SJCRH30 (cell line): ENCODE data around the gene CHD6. TPM values are rescaled to one million over a fixed set of nuclear protein-coding genes. Genes with fewer than 3 reads are reported as not detected.
"Not testable (repeated sequence)": the region's sequence is repeated elsewhere in the genome, so short reads cannot be mapped to it uniquely, and the experiment has no call there.

Experiments
- DNase-seq, 2 experiments: peaks; one replicate each; pipeline ENCODE4 v3.0.0-alpha.2; 2015 to 2020
- H3K27ac ChIP-seq: fragments of 250-450 bp; sonication (Bioruptor Pico); 2 replicates; pipeline ENCODE4 v1.5.1; 2020; ENCODE audit warnings: mild to moderate bottlenecking, moderate library complexity
- H3K27me3 ChIP-seq: fragments of 250-450 bp; sonication (Bioruptor Pico); 2 replicates; pipeline ENCODE4 v1.5.1; 2020; ENCODE audit warnings: mild to moderate bottlenecking, moderate library complexity
- H3K36me3 ChIP-seq: fragments of 250-450 bp; sonication (Bioruptor Pico); 2 replicates; pipeline ENCODE4 v1.5.1; 2020; ENCODE audit warnings: mild to moderate bottlenecking, moderate library complexity
- H3K4me1 ChIP-seq: fragments of 250-450 bp; sonication (Bioruptor Pico); 2 replicates; pipeline ENCODE4 v1.5.1; 2020; ENCODE audit warnings: mild to moderate bottlenecking, moderate library complexity
- H3K4me3 ChIP-seq: fragments of 250-450 bp; sonication (Bioruptor Pico); 2 replicates; pipeline ENCODE4 v1.5.1; 2020; ENCODE audit warnings: mild to moderate bottlenecking, moderate library complexity
- H3K9me3 ChIP-seq: fragments of 250-450 bp; sonication (Bioruptor Pico); replicated peaks from 2 replicates; pipeline ENCODE4 v1.5.1; 2020; ENCODE audit warnings: mild to moderate bottlenecking, moderate library complexity
- total RNA-seq: library from RNA; depleted of rRNA; stranded (reverse); fragments of >200 nt; shearing (Covaris generic); gene quantifications from 2 replicates; pipeline ENCODE4 v1.2.3, GENCODE V29; 2014

Gene CHD6
- total RNA-seq, 1 experiment from 2014 or later = 75.4 TPM

GRCh38 chr20:41560970-41561369, 57.2 kb downstream of the CHD6 start:
- Histone ChIP-seq H3K9me3 (peaks cover 8% of the 10 kb centered on the region; the same call in 1 of the 2 replicates), H3K36me3 (0 out of 2 replicates have a peak, but pooled peaks cover 4% of the 10 kb centered on the region), H3K4me3 (no peak overlapping the region), H3K27ac (no peak overlapping the region), H3K27me3 (no peaks in the 10 kb centered on the region), H3K4me1 (no peaks in the 10 kb centered on the region)
- no peak for DNase-seq

GRCh38 chr20:41559658-41560057, 58.5 kb downstream of the CHD6 start:
- no peaks in the 10 kb centered on the region for H3K27me3 ChIP-seq
- no peak for DNase-seq
- H3K9me3 ChIP-seq = peaks cover 8% of the 10 kb centered on the region; the same call in 1 of the 2 replicates
- H3K4me3 ChIP-seq = no peak overlapping the region
- H3K27ac ChIP-seq = no peak overlapping the region
- H3K4me1 ChIP-seq = no peaks in the 10 kb centered on the region
- H3K36me3 ChIP-seq = 0 out of 2 replicates have a peak, but pooled peaks cover 4% of the 10 kb centered on the region

GRCh38 chr20:41553142-41553879, 64.9 kb downstream of the CHD6 start:
- H3K4me3 ChIP-seq = no peak overlapping the region
- H3K36me3 ChIP-seq = peaks cover 19% of the 10 kb centered on the region
- no peaks in the 10 kb centered on the region for H3K27me3 ChIP-seq
- DNase-seq = no peak
- peaks cover 15% of the 10 kb centered on the region for H3K9me3 ChIP-seq
- no peaks in the 10 kb centered on the region for H3K4me1 ChIP-seq
- H3K27ac ChIP-seq = no peak overlapping the region

- H3K27ac ChIP-seq = no peak overlapping the region
Observed at GRCh38 chr20:41552295-41553068, 65.7 kb downstream of the CHD6 start.

GRCh38 chr20:41551011-41551705, 67.0 kb downstream of the CHD6 start:
- Histone ChIP-seq H3K27me3 (no peaks in the 10 kb centered on the region), H3K9me3 (peaks cover 7% of the 10 kb centered on the region), H3K27ac (no peak overlapping the region), H3K36me3 (peaks cover 20% of the 10 kb centered on the region), H3K4me1 (no peaks in the 10 kb centered on the region), H3K4me3 (no peak overlapping the region)
- DNase-seq = no peak

More at GRCh38 chr20:41552295-41553068, 65.7 kb downstream of the CHD6 start:
- H3K4me3 ChIP-seq = no peak overlapping the region
- peaks cover 15% of the 10 kb centered on the region for H3K9me3 ChIP-seq
- no peak for DNase-seq
- no peaks in the 10 kb centered on the region for H3K27me3 ChIP-seq
- H3K4me1 ChIP-seq = no peaks in the 10 kb centered on the region
- peaks cover 24% of the 10 kb centered on the region for H3K36me3 ChIP-seq

- Histone ChIP-seq H3K27ac (no peak overlapping the region), H3K4me1 (no peaks in the 10 kb centered on the region), H3K36me3 (peaks cover 18% of the 10 kb centered on the region), H3K27me3 (no peaks in the 10 kb centered on the region), H3K9me3 (0 out of 2 replicates have a peak, but pooled peaks cover 3% of the 10 kb centered on the region), H3K4me3 (no peak overlapping the region)
- DNase-seq = no peak
Observed at GRCh38 chr20:41547221-41547620, 71.0 kb downstream of the CHD6 start.

- Histone ChIP-seq H3K27me3 (no peaks in the 10 kb centered on the region), H3K4me3 (no peak overlapping the region), H3K9me3 (0 out of 2 replicates have a peak, but pooled peaks cover 3% of the 10 kb centered on the region), H3K27ac (no peak overlapping the region), H3K36me3 (peaks cover 18% of the 10 kb centered on the region), H3K4me1 (no peaks in the 10 kb centered on the region)
- no peak for DNase-seq
Observed at GRCh38 chr20:41546535-41546934, 71.6 kb downstream of the CHD6 start.

- peaks cover 8% of the 10 kb centered on the region for H3K36me3 ChIP-seq
- no peaks in the 10 kb centered on the region for H3K4me1 ChIP-seq
- H3K9me3 ChIP-seq = no peaks in the 10 kb centered on the region
- no peak for DNase-seq
- no peak overlapping the region for H3K4me3 ChIP-seq
- H3K27ac ChIP-seq = no peak overlapping the region
- no peaks in the 10 kb centered on the region for H3K27me3 ChIP-seq
Observed at GRCh38 chr20:41544472-41544871, 73.7 kb downstream of the CHD6 start.

GRCh38 chr20:41540918-41541317, 77.3 kb downstream of the CHD6 start:
- Histone ChIP-seq H3K27me3 (no peaks in the 10 kb centered on the region), H3K4me1 (no peaks in the 10 kb centered on the region), H3K9me3 (peaks cover 16% of the 10 kb centered on the region), H3K4me3 (no peak overlapping the region), H3K36me3 (peaks cover 19% of the 10 kb centered on the region), H3K27ac (no peak overlapping the region)
- no peak for DNase-seq

GRCh38 chr20:41540459-41540858, 77.7 kb downstream of the CHD6 start:
- no peaks in the 10 kb centered on the region for H3K4me1 ChIP-seq
- H3K27me3 ChIP-seq = no peaks in the 10 kb centered on the region
- no peak overlapping the region for H3K4me3 ChIP-seq
- H3K27ac ChIP-seq = no peak overlapping the region
- peaks cover 19% of the 10 kb centered on the region for H3K36me3 ChIP-seq
- peaks cover 16% of the 10 kb centered on the region for H3K9me3 ChIP-seq
- DNase-seq = no peak

GRCh38 chr20:41538810-41539596, 79.2 kb downstream of the CHD6 start:
- Histone ChIP-seq H3K4me1 (no peaks in the 10 kb centered on the region), H3K4me3 (no peak overlapping the region), H3K27me3 (no peaks in the 10 kb centered on the region), H3K9me3 (peaks cover 16% of the 10 kb centered on the region), H3K36me3 (peaks cover 19% of the 10 kb centered on the region), H3K27ac (no peak overlapping the region)
- DNase-seq = no peak

- H3K9me3 ChIP-seq = peaks cover 16% of the 10 kb centered on the region
Observed at GRCh38 chr20:41537865-41538264, 80.3 kb downstream of the CHD6 start.

GRCh38 chr20:41535551-41535950, 82.6 kb downstream of the CHD6 start:
- H3K4me3 ChIP-seq, H3K4me1 ChIP-seq, DNase-seq, H3K27ac ChIP-seq, H3K27me3 ChIP-seq: not testable (repeated sequence)
- Histone ChIP-seq H3K36me3 (peaks cover 29% of the 10 kb centered on the region), H3K9me3 (peaks cover 16% of the 10 kb centered on the region)

More at GRCh38 chr20:41537865-41538264, 80.3 kb downstream of the CHD6 start:
- Histone ChIP-seq H3K4me1 (no peaks in the 10 kb centered on the region), H3K27ac (no peak overlapping the region), H3K36me3 (peaks cover 20% of the 10 kb centered on the region), H3K4me3 (no peak overlapping the region), H3K27me3 (no peaks in the 10 kb centered on the region)
- no peak for DNase-seq

GRCh38 chr20:41534842-41535241, 83.3 kb downstream of the CHD6 start:
- Histone ChIP-seq H3K4me3 (no peak overlapping the region), H3K9me3 (peaks cover 16% of the 10 kb centered on the region), H3K36me3 (peaks cover 33% of the 10 kb centered on the region), H3K27me3 (no peaks in the 10 kb centered on the region), H3K4me1 (0 out of 2 replicates have a peak, but pooled peaks cover 5% of the 10 kb centered on the region), H3K27ac (no peak overlapping the region)
- DNase-seq = no peak
